Tongue (tissue), 2 donors: ENCODE results near the gene USH1C. TPM values are rescaled to one million over a fixed set of nuclear protein-coding genes. Genes with fewer than 3 reads are reported as not detected.
A peak's percentile ranks its signal among the peaks of the same experiment; 100 is the strongest.

Experiments
- DNase-seq: peaks from one replicate; pipeline ENCODE4 v3.0.0-alpha.2; 2015
- total RNA-seq: library from RNA; depleted of rRNA; stranded (reverse); fragments of >200 nt; gene quantifications from one replicate; pipeline ENCODE4 v1.2.3, GENCODE V29; 2014

The USH1C gene
- total RNA-seq, 1 donor from 2014 or later, result 4.3 TPM

DNA sequence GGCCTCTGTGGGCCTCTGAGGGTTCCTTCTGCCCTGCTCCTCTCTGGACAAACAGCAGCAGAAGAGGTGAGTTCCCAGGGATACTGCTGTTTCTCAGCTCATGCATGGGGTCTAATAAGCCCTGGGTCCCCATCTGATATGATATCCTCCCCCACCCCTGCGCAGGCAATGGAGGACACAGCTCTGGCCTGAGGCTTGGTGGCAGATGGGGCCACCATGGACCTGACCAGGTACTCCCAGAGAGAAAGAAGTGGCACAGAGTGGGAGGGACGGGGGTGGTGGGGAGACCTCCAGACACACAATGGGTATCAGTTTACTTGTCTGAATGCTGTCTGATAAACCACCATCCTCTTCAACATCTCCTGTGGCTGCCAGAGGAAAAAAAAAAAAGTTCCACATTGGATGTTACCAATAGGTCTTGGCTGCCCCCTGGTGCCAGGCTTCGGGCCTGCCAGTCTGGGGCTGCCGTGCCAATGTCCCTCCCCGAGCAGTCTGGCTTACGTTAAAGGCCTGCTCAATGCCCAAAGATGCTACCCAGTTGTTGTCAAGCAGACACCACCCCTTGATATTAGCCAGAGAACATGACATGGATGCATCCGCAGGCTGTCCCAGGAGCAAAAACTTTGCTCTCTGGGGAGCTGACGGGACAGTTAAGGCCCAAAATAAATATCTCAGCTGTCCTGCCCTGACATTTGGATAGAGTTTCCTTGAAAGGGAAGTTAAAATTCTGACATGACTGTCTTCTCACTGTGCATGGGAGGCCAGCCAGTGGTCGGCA lies 39.7 kb downstream of the USH1C start:
- DNase-seq, result peak; percentile 84

- DNase-seq, result no peak
Measured at GRCh38 chr11:17502630-17503029, 41.6 kb downstream of the USH1C start.

- no peak for DNase-seq
Measured at GRCh38 chr11:17500673-17501072, 43.5 kb downstream of the USH1C start.

GRCh38 chr11:17498475-17498874 lies 45.7 kb downstream of the USH1C start:
- no peak for DNase-seq

DNA sequence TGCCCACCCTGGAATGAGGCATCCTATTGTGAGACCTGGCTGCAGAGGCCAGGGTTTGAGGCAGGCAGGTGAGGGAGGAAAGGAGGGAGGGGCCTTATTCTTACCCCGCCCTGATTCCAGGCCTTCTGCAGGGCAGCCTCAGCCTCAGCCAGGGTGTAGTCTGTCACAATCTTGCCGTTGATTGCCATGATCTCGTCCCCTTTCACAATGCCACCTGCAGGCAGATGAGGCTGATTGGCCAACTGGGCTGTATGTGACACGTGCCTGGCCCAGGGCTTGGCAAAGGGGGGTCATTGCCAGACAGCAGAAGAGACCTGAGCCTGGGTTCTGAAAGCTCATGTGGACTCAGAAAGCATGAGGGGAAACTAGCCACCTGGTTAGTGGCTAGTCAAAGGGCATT lies 46.2 kb downstream of the USH1C start:
- DNase-seq, result no peak

DNA sequence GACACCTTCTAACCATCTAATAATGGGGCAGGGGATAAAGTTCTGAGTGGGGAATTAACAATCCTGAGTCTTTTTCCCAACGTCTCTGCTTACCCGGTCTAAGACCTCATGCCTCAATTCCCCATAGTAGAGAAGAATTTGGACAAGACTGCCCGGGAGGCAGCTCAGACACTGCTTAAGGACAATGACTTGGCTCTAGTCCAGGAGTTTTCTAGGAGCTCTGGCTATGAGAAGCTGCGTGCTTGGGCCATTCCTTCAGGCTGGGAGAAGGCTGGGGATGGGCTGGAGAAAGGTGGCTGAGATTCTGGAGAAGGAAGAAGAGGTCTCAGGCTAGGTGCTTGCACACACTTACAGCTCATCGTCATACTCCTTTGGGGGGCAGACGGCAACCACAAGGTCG lies 47.8 kb downstream of the USH1C start:
- DNase-seq, result peak; percentile 38

GRCh38 chr11:17494019-17494418 lies 50.2 kb downstream of the USH1C start:
- no peak for DNase-seq

- no peak for DNase-seq
Measured at GRCh38 chr11:17490938-17491337, 53.3 kb downstream of the USH1C start.

DNA sequence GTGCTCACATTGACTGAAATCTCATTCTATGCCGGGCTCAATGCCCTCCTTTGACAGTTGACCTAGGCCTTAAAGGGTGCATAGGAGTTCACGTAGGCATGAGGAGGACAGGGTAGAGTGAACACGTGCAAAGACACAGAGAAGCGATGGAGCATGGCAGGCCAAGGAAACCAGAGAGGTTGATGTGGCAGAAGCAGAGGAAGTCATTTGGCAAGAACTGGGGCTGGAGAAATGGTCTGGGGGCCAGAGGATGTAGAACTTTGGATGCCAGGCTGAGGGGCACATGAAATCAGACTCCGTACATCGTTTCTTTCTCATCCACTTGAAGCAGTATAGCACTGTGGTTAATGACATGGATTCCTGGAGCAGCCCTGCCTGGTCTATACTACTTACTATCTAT lies 54.0 kb downstream of the USH1C start:
- no peak for DNase-seq

GRCh38 chr11:17489751-17490150 lies 54.5 kb downstream of the USH1C start:
- DNase-seq, result no peak

GRCh38 chr11:17488563-17488962 lies 55.7 kb downstream of the USH1C start:
- DNase-seq, result no peak

- no peak for DNase-seq
Measured at GRCh38 chr11:17486646-17487045, 57.6 kb downstream of the USH1C start.

GRCh38 chr11:17483505-17483904 lies 60.7 kb downstream of the USH1C start:
- DNase-seq, result no peak

DNA sequence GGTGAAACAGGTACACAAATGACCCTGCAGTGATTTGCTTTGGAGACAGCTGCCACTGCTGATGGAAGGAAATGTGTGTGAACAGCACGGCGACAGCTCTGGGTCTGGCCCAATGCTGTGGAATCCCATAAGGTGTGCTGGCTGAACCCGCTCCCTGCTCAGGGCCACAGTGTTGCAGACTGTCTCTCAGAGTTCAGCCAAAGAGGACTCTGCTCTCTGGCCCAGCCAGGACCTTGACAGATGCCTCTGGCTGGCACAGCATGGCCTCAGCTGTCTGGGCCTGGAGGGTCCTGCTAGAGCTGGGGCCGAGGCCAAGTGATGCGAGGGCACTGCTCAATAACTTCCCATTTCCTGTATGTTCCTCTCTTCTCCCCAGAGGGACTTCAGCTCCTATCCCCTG lies 62.3 kb downstream of the USH1C start:
- no peak for DNase-seq

GRCh38 chr11:17479284-17480214 lies 64.7 kb downstream of the USH1C start:
- DNase-seq, result peak; percentile 54

- no peak for DNase-seq
Measured at GRCh38 chr11:17478070-17478469, 66.1 kb downstream of the USH1C start.

DNA sequence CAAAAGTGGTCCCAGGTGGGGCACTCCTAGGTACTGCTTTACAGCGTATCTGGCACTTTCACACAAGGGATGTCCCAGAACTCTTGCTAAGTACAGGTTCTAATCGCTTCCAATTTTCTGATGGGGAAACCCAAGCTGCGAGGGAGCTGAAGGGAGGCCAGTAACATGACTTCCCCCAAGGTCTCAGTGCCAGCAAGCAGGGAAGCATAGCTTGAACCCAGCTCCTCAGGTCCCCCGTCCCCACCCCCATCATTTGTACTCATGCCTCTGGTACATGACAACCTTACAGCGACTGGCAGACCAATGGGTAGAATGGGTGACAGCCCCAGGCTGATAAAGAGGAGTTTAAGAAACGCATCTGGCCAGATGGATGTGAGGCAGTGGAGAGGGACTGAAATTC lies 66.9 kb downstream of the USH1C start:
- DNase-seq, result no peak

DNA sequence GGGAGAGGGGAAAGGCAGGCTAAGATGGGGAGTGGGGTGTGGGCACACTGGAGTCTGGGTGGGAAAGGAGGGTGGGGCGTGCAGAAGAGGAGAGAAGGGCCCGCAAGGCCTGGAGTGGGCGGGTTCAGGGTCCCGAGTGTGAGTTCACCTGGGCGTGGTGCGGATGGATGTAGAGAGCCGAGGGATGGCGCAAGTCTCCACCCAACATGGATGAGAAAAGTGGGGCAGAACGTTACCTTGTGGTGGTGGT lies 67.2 kb downstream of the USH1C start:
- no peak for DNase-seq

DNA sequence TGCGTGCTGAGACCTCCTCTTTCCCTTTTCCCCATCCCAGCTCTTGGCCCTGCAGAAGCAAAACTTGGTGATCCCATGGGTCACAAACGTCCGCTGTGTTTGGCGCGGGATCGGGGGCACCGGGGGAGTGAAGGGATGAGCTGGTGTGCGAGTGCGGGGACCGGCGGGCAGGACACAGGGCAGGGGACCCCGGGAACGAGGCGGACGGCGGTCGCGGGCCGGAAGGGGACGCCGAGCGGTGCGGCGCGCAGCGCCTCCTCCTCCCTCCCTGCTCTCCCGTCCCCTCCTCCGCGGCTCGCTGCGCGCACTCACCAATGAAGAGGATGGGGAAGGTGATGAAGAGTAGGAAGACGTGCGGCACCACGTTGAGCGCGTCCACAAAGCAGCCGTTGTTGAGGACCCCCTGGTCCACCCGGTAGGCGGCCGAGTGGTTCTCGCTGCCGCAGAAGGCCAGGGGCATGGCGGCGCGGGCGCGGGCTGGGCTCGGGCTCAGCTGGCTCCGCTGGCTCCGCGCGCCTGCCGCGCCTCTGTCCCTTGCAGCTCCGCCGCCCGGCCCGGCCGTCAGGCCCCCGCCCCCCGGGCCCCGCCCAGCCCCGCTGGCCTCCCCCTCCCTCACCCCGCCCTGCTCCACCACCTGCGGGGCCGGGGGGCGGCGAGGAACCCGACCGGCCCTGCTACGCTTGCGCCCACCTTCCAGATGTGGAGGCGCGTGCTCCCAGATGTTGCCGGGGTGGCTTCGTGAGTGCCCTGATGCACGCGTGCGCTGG lies 67.7 kb downstream of the USH1C start, which contains the start of gene ABCC8:
ABCC8 (minus strand) TSS at position 529 of the 767 bp plus-strand sequence; CDS start at position 460, 69 bp downstream.
- peak; percentile 13 for DNase-seq

DNA sequence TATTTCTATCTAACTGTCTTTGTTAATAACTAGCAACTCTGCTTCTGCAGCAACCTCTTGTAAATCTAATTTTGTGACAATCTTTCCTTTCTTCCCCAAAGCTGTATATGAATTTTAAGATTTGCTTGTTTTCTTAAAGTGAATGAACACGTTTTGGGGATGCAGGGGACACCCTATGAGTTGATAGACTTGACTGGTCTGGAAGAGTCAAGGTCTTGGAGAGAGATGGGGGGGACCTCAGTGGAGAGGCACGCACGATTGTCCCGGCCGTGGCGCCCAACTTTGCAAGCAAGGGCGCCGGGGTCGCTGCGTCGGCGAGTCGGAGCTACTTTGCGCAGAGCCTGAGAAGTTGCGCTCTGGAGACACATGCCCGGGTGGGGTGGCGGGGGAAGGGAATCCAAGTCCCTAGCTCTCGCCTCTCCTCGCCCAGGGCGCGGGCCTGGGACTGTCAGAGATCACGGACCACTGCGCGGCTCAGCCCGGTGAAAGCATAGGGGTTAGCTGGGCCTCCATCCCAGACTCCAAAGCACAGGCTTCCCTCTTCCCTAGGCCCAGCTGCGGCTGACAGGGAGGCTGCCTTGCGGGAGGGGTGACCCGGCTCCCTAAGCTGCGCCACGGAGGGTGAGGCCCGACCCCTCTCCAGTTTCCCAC lies 68.4 kb downstream of the USH1C start:
- DNase-seq, result no peak

GRCh38 chr11:17473071-17473744 lies 71.0 kb downstream of the USH1C start:
- peak; percentile 25 for DNase-seq

DNA sequence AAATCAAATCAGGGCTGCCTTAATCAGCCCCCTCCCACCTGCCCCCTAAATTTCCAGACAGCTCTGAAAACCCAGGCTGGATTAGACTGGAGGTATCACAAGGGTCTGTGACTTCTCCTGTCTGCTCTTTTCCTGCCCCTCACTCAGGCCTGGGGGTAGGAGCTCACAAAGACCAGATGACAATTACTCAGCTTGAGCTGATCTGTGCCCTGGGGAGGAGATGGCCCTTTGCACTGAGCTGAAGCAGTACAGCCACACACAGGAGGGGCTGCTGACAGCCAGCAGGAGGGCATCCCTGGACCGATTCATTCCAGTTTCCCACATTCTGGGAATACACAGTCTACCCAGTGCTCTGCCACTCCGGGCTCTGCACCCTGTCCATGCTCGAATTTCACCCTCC lies 71.7 kb downstream of the USH1C start:
- no peak for DNase-seq
